Epidermal melanocyte (primary cell): Measurements from ENCODE around the gene AP3D1.

Source experiments
- DNase-seq: peaks from one replicate; pipeline ENCODE4 v3.0.0; 2011; ENCODE audit warnings: low spot score; ENCODE audit not compliant: insufficient read length

Gene AP3D1

GRCh38 chr19:2181633-2181997, 30.2 kb upstream of the AP3D1 start:
- DNase-seq: no peak

- DNase-seq: no peak
Measured at GRCh38 chr19:2180881-2181632, 29.7 kb upstream of the AP3D1 start.

- no peak for DNase-seq
Measured at GRCh38 chr19:2180114-2180513, 28.7 kb upstream of the AP3D1 start.

GRCh38 chr19:2179095-2179494, 27.7 kb upstream of the AP3D1 start:
- DNase-seq: no peak

- no peak for DNase-seq
Measured at GRCh38 chr19:2176337-2176994, 25.1 kb upstream of the AP3D1 start.

GRCh38 chr19:2175742-2176141, 24.4 kb upstream of the AP3D1 start:
- DNase-seq: no peak

GRCh38 chr19:2173767-2174577, 22.6 kb upstream of the AP3D1 start:
- DNase-seq: no peak

GRCh38 chr19:2173388-2173766, 22.0 kb upstream of the AP3D1 start:
- DNase-seq: no peak

GRCh38 chr19:2171349-2172145, 20.2 kb upstream of the AP3D1 start:
- DNase-seq: no peak

GRCh38 chr19:2170987-2171348, 19.6 kb upstream of the AP3D1 start:
- no peak for DNase-seq

- DNase-seq: no peak
Measured at GRCh38 chr19:2170219-2170618, 18.9 kb upstream of the AP3D1 start.

GRCh38 chr19:2168619-2169424, 17.5 kb upstream of the AP3D1 start:
- DNase-seq: peak; percentile 94

GRCh38 chr19:2167896-2168618, 16.7 kb upstream of the AP3D1 start:
- no peak for DNase-seq

GRCh38 chr19:2166741-2167738, 15.7 kb upstream of the AP3D1 start:
- DNase-seq: no peak

GRCh38 chr19:2164020-2164998, 12.9 kb upstream of the AP3D1 start:
- DNase-seq: no peak

GRCh38 chr19:2160379-2160778, 9.0 kb upstream of the AP3D1 start:
- DNase-seq: no peak

GRCh38 chr19:2157452-2157851, 6.1 kb upstream of the AP3D1 start:
- no peak for DNase-seq
